HepG2 (cell line): ENCODE measurements around the gene KDM4B. TPM values are rescaled to one million over a fixed set of nuclear protein-coding genes. Genes with fewer than 3 reads are reported as not detected.

ENCODE experiments used
- ATAC-seq: fragments of 200-7000 bp; cut with Tn5 transposase; 3 replicates; pipeline ENCODE4 v1.9.1; 2020; ENCODE audit warnings: mild to moderate bottlenecking, moderate library complexity
- BruUV-seq: library from RNA; stranded (reverse); fragments of 400-500 nt; replicated peaks from 2 replicates; lab custom pipeline; 2021; lab: Mats Ljungman, UMichigan
- CTCF ChIA-PET: fragments of 300-600 bp; formaldehyde crosslinking; extraction: SDS; loops from one replicate; lab custom pipeline; 2021; ENCODE audit warnings: low total read pairs, inconsistent platforms, low intra/inter-chr PET ratio; lab: Yijun Ruan, JAX
- POLR2A ChIA-PET: fragments of 350-600 bp; sonication (Branson Sonifier 250); formaldehyde crosslinking; loops from one replicate; lab custom pipeline; 2020; ENCODE audit warnings: antibody characterized with exemption, inconsistent platforms; lab: Yijun Ruan, JAX
- DNase-seq: peaks from one replicate; pipeline ENCODE4 v3.0.0-alpha.2; 2015; ENCODE audit warnings: low spot score
- FAIRE-seq: peaks from 3 replicates; lab custom pipeline; 2011; peaks lifted over from hg19 to GRCh38; lab: Jason Lieb, UNC
- H2AFZ ChIP-seq: one replicate; pipeline ENCODE4 v1.6.1; 2011; ENCODE audit warnings: low read length, inconsistent platforms
- H3K27ac ChIP-seq: fragments of 300-600 bp; 3 replicates; pipeline ENCODE4 v1.8.0; 2011; ENCODE audit warnings: mixed run types, mild to moderate bottlenecking, mixed read lengths, low read length, inconsistent platforms; ENCODE audit not compliant: insufficient read depth; ENCODE audit errors: extremely low read length
- H3K27me3 ChIP-seq, 2 experiments: fragments of 200-600 bp in 1 of 2; 2 replicates in 1 of 2; 3 replicates in 1 of 2; pipeline versions ENCODE4 v1.6.0 to v1.8.0; 2011; ENCODE audit warnings: low read length in 2 of 2, mild to moderate bottlenecking in 2 of 2, moderate library complexity in 2 of 2, inconsistent platforms in 1 of 2; ENCODE audit not compliant: insufficient read depth in 2 of 2, control insufficient read depth in 1 of 2
- H3K36me3 ChIP-seq, 2 experiments: fragments of 200-600 bp in 1 of 2; replicated peaks in 1 of 2; 2 replicates in 1 of 2; 3 replicates in 1 of 2; pipeline versions ENCODE4 v1.5.1 to v1.8.0; 2011; ENCODE audit warnings: low read length in 2 of 2, inconsistent platforms in 1 of 2; ENCODE audit not compliant: insufficient read depth in 2 of 2, control insufficient read depth in 1 of 2
- H3K4me1 ChIP-seq: 2 replicates; pipeline ENCODE4 v1.5.1; 2012; ENCODE audit warnings: low read length, inconsistent platforms; ENCODE audit not compliant: insufficient read depth
- H3K4me2 ChIP-seq: 2 replicates; pipeline ENCODE4 v1.6.0; 2011; ENCODE audit warnings: low read depth, low read length, inconsistent platforms
- H3K4me3 ChIP-seq, 3 experiments: fragments of 200-600 bp in 1 of 3; sonication (generic), shearing (Covaris generic) in 1 of 3; replicated peaks in 1 of 3; 2 replicates each; pipeline ENCODE4 v1.5.1; 2011 to 2016; ENCODE audit warnings: low read length in 3 of 3, inconsistent platforms in 2 of 3, low read depth in 2 of 3, mild to moderate bottlenecking in 2 of 3, control low read depth in 1 of 3, mixed read lengths in 1 of 3; ENCODE audit not compliant: insufficient read depth in 1 of 3
- H3K79me2 ChIP-seq: one replicate; pipeline ENCODE4 v1.6.1; 2011; ENCODE audit warnings: low read length, inconsistent platforms; ENCODE audit not compliant: insufficient read depth
- H3K9ac ChIP-seq: 2 replicates; pipeline ENCODE4 v1.6.0; 2011; ENCODE audit warnings: mild to moderate bottlenecking, low read depth, low read length, inconsistent platforms; ENCODE audit not compliant: insufficient read depth
- H3K9me3 ChIP-seq: 2 replicates; pipeline ENCODE4 v1.5.1; 2012; ENCODE audit warnings: mild to moderate bottlenecking, low read length
- H4K20me1 ChIP-seq: 2 replicates; pipeline ENCODE4 v1.6.0; 2011; ENCODE audit warnings: inconsistent platforms, mild to moderate bottlenecking, low read length, moderate library complexity; ENCODE audit not compliant: insufficient read depth
- AGO2 ChIP-seq: fragments of 200-400 bp; formaldehyde crosslinking; optimal IDR thresholded peaks from 2 replicates; pipeline ENCODE3; 2017; ENCODE audit warnings: mild to moderate bottlenecking, low read depth, low read length, moderate library complexity
- ATF7-NPFF ChIP-seq: sonication (generic); formaldehyde crosslinking; IDR thresholded peaks from 2 replicates; pipeline ENCODE4 v1.8.1; 2023; ENCODE audit warnings: mild to moderate bottlenecking, low read depth, missing genetic modification reagents, moderate library complexity
- ETV5 ChIP-seq: IDR thresholded peaks from 2 replicates; pipeline ENCODE4 v1.6.1; 2018; ENCODE audit warnings: missing biosample characterization, missing genetic modification reagents, inconsistent platforms, borderline replicate concordance
- HIC2 ChIP-seq: sonication (generic); formaldehyde crosslinking; IDR thresholded peaks from 2 replicates; pipeline ENCODE4 v1.9.0; 2022; ENCODE audit warnings: low read depth, missing genetic modification reagents
- IKZF1 ChIP-seq: fragments of 450-650 bp; IDR thresholded peaks from 2 replicates; pipeline ENCODE4 v1.7.1; 2016
- JUNB ChIP-seq: sonication (generic); formaldehyde crosslinking; IDR thresholded peaks from 2 replicates; pipeline ENCODE4 v1.8.0; 2022; ENCODE audit warnings: missing genetic modification reagents, mild to moderate bottlenecking, borderline replicate concordance
- NCOA2 ChIP-seq: sonication (generic); formaldehyde crosslinking; IDR thresholded peaks from 2 replicates; pipeline ENCODE4 v1.8.0; 2022; ENCODE audit warnings: inconsistent platforms
- NR2F2 ChIP-seq: IDR thresholded peaks from 2 replicates; pipeline ENCODE4 v1.6.1; 2012; ENCODE audit warnings: low read depth, inconsistent platforms, borderline replicate concordance
- RXRA ChIP-seq: sonication (generic); formaldehyde crosslinking; IDR thresholded peaks from 2 replicates; pipeline ENCODE4 v1.5.1; 2020; ENCODE audit warnings: missing genetic modification reagents
- SIN3A ChIP-seq: IDR thresholded peaks from 2 replicates; pipeline ENCODE4 v1.6.1; 2011; ENCODE audit warnings: low read depth, mild to moderate bottlenecking, control low read depth, low read length, borderline replicate concordance
- SOX13 ChIP-seq, 3 experiments: fragments of 450-650 bp in 1 of 3; sonication (generic) in 1 of 3; formaldehyde crosslinking in 1 of 3; IDR thresholded peaks in 2 of 3; conservative IDR thresholded peaks in 1 of 3; 2 replicates each; pipeline versions ENCODE4 v1.5.0 to v1.6.1; 2016 to 2020; ENCODE audit warnings: antibody characterized with exemption in 1 of 3, mild to moderate bottlenecking in 1 of 3, missing compliant biosample characterization in 1 of 3, missing genetic modification reagents in 1 of 3, moderate library complexity in 1 of 3
- TP53 ChIP-seq: sonication (generic); formaldehyde crosslinking; conservative IDR thresholded peaks from 2 replicates; pipeline ENCODE4 v1.4.0; 2020; ENCODE audit warnings: missing genetic modification reagents
- ZBTB33 ChIP-seq: sonication (generic); formaldehyde crosslinking; IDR thresholded peaks from 2 replicates; pipeline ENCODE4 v1.4.0; 2020; ENCODE audit warnings: missing genetic modification reagents
- ZNF33B ChIP-seq: sonication (generic); formaldehyde crosslinking; IDR thresholded peaks from 2 replicates; pipeline ENCODE4 v1.5.1; 2020; ENCODE audit warnings: mild to moderate bottlenecking, missing genetic modification reagents
- ZNF446 ChIP-seq: sonication (generic); formaldehyde crosslinking; IDR thresholded peaks from 2 replicates; pipeline ENCODE4 v1.5.0; 2020; ENCODE audit warnings: mild to moderate bottlenecking, missing genetic modification reagents
- ZNF746 ChIP-seq: sonication (generic); formaldehyde crosslinking; IDR thresholded peaks from 2 replicates; pipeline ENCODE4 v1.8.0; 2022; ENCODE audit warnings: mild to moderate bottlenecking, missing genetic modification reagents
- WGBS: methylation state at CpG from one replicate; pipeline ENCODE4 v1.1.6; 2017; ENCODE audit warnings: low lambda C conversion rate; 5-methylcytosine and 5-hydroxymethylcytosine counted together
- in situ Hi-C: cut with HindIII; loops from 2 replicates; pipeline ENCODE4 v1.10.0; 2017; ENCODE audit warnings: low pct_unique_long_range_greater_than_20kb; ENCODE audit not compliant: extremely low pct_ligation_motif_present
- intact Hi-C: fragments of 100-400 bp; cut with micrococcal nuclease; formaldehyde crosslinking; loops from one replicate; pipeline ENCODE4 v1.10.0; 2022; ENCODE audit not compliant: unreplicated experiment
- polyA plus RNA-seq, 8 experiments: library from polyadenylated mRNA; depleted of rRNA in 3 of 8; stranded (reverse) in 7 of 8; unstranded in 1 of 8; fragments of >200 nt; fragmentation: Illumina TruSeq in 4 of 8; extraction: Trizol in 4 of 8; gene quantifications; 2 replicates each; pipeline versions ENCODE4 v1.2.1 to v1.2.3, GENCODE V29; 2011 to 2016; ENCODE audit warnings: low read depth in 4 of 8, missing spikeins in 1 of 8, mixed read lengths in 1 of 8; ENCODE audit not compliant: insufficient read depth in 1 of 8
- total RNA-seq, 5 experiments: library from RNA; depleted of rRNA; stranded (reverse); fragments of >200 nt; fragmentation: Illumina TruSeq; extraction: Trizol; gene quantifications; 2 replicates each; pipeline ENCODE4 v1.2.3, GENCODE V29; 2016; ENCODE audit warnings: low read depth in 1 of 5

KDM4B gene
- total and polyA plus RNA-seq, 2 of the 13 experiments (the other 11 are each of a cell fraction or from before 2014, with no cell fraction given): 4.9 to 14.6 TPM

GRCh38 chr19:5052515-5052914 lies 83.6 kb downstream of the KDM4B start:
- Histone ChIP-seq H2AFZ (no peak overlapping the region), H3K9me3 (no peaks in the 10 kb centered on the region), H3K79me2 (no peaks in the 10 kb centered on the region), H3K27me3 (no peaks in the 10 kb centered on the region), H3K36me3 (peaks cover 18 to 33% of the 10 kb centered on the region in 2 experiments; a peak in 4 of 5 replicates), H3K9ac (no peak overlapping the region), H4K20me1 (peaks cover 17% of the 10 kb centered on the region; the same call in 1 of the 2 replicates), H3K4me2 (no peak overlapping the region), H3K27ac (no peak overlapping the region), H3K4me3 (no peak overlapping the region), H3K4me1 (no peaks in the 10 kb centered on the region)
- FAIRE-seq: no peak
- ChIA-PET CTCF (no interaction called here), POLR2A (no interaction called here)
- BruUV-seq: no TSS peak
- TF ChIP-seq SOX13 (IDR thresholded peaks at IDR 0.05) (no peak), SOX13 (CRISPR knock-in tag; conservative IDR thresholded peaks at IDR 0.05 in 1 of 2, IDR thresholded peaks at IDR 0.05 in 1 of 2) (no peak), ZNF446 (no peak), TP53 (CRISPR knock-in tag) (no peak), ZNF746 (CRISPR knock-in tag) (no peak), AGO2 (peak; percentile 31)
- WGBS: 80% methylated on average over 1 of the region's 13 CpGs
- intact Hi-C loops: no loop called here
- no peak for ATAC-seq
- in situ Hi-C loops: no loop called here
- no peak for DNase-seq

- BruUV-seq: no TSS peak
- POLR2A ChIA-PET: no interaction called here
- no peak for FAIRE-seq
- TF ChIP-seq ZNF746 (CRISPR knock-in tag): no peak
- no peak for TF ChIP-seq JUNB
- TF ChIP-seq SIN3A: no peak
- TF ChIP-seq ZNF33B (CRISPR knock-in tag): no peak
- no peak for TF ChIP-seq RXRA (CRISPR knock-in tag)
- no peak for TF ChIP-seq HIC2 (CRISPR knock-in tag)
- TF ChIP-seq NCOA2: no peak
- no peak for TF ChIP-seq NR2F2
- no peak for TF ChIP-seq ZBTB33 (CRISPR knock-in tag)
- TF ChIP-seq ETV5 (CRISPR knock-in tag): no peak
- no peak for TF ChIP-seq IKZF1
- no peak for TF ChIP-seq ATF7-NPFF (CRISPR knock-in tag)
Measured at GRCh38 chr19:5052945-5053485, 84.1 kb downstream of the KDM4B start.

More at GRCh38 chr19:5052945-5053485, 84.1 kb downstream of the KDM4B start:
- H3K4me2 ChIP-seq: no peak overlapping the region
- H3K27ac ChIP-seq: no peak overlapping the region
- peaks cover 17 to 28% of the 10 kb centered on the region in 2 experiments; a peak in 4 of 5 replicates for H3K36me3 ChIP-seq
- intact Hi-C loops (no loop called here), in situ Hi-C loops (no loop called here)
- peaks cover 16% of the 10 kb centered on the region; the same call in 1 of the 2 replicates for H4K20me1 ChIP-seq
- no peak overlapping the region for H3K9ac ChIP-seq
- ATAC-seq (no peak), DNase-seq (no peak)
- H3K9me3 ChIP-seq: no peaks in the 10 kb centered on the region
- CTCF ChIA-PET: no interaction called here
- 87% methylated on average over 7 of the region's 16 CpGs for WGBS
- H2AFZ ChIP-seq: no peak overlapping the region
- no peaks in the 10 kb centered on the region for H3K27me3 ChIP-seq
- H3K79me2 ChIP-seq: no peaks in the 10 kb centered on the region
- no peaks in the 10 kb centered on the region for H3K4me1 ChIP-seq
- no peak overlapping the region for H3K4me3 ChIP-seq
